Nephron (organoid): ENCODE measurements around the gene ERBB4.

Source experiments
- H3K27ac Mint-ChIP-seq, 3 experiments: 2 replicates each; pipeline ENCODE4 v1.8.0; 2020; ENCODE audit warnings: mixed read lengths in 3 of 3, mild to moderate bottlenecking in 2 of 3, moderate library complexity in 1 of 3
- H3K27me3 Mint-ChIP-seq: 2 replicates; pipeline ENCODE4 v1.8.0; 2021; ENCODE audit warnings: low read depth, mild to moderate bottlenecking, moderate library complexity, mixed read lengths
- H3K36me3 Mint-ChIP-seq: 2 replicates; pipeline ENCODE4 v1.8.0; 2020; ENCODE audit warnings: low read depth, mixed read lengths
- H3K4me1 Mint-ChIP-seq: 2 replicates; pipeline ENCODE4 v1.8.0; 2020; ENCODE audit warnings: mixed read lengths
- H3K4me3 Mint-ChIP-seq, 3 experiments: 2 replicates each; pipeline ENCODE4 v1.8.0; 2020; ENCODE audit warnings: mild to moderate bottlenecking in 3 of 3, mixed read lengths in 3 of 3, moderate library complexity in 2 of 3
- H3K9me3 Mint-ChIP-seq: 2 replicates; pipeline ENCODE4 v1.8.0; 2020; ENCODE audit warnings: mixed read lengths
- TF ChIP-seq, protein P1 (sequence below), 3 experiments: fragments of 200-600 bp; sonication (generic); IDR thresholded peaks; one replicate each; pipeline ENCODE4 v1.5.0; 2021; ENCODE audit warnings: antibody characterized with exemption in 3 of 3; ENCODE audit not compliant: unreplicated experiment in 3 of 3

Gene ERBB4

DNA sequence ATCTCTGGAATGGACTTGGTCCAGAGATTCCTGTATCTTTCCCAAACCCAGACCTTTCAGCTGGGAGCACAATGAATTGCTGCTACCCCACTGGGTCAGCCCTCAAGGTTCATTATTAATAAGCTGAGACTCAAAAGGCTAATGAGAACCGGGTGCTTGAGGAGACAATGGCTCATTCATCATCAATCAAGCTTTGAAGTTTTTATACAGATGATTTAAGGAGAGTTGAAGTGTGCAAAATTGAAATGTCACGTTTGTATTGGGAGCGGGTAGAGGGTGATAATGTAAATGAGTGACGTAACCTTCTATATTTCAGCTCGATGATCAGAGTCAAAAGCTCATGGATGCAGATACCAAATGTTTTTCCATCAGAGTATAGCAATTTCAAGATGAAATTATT, 744.9 kb downstream of the ERBB4 start:
- TF ChIP-seq, protein P1, sequence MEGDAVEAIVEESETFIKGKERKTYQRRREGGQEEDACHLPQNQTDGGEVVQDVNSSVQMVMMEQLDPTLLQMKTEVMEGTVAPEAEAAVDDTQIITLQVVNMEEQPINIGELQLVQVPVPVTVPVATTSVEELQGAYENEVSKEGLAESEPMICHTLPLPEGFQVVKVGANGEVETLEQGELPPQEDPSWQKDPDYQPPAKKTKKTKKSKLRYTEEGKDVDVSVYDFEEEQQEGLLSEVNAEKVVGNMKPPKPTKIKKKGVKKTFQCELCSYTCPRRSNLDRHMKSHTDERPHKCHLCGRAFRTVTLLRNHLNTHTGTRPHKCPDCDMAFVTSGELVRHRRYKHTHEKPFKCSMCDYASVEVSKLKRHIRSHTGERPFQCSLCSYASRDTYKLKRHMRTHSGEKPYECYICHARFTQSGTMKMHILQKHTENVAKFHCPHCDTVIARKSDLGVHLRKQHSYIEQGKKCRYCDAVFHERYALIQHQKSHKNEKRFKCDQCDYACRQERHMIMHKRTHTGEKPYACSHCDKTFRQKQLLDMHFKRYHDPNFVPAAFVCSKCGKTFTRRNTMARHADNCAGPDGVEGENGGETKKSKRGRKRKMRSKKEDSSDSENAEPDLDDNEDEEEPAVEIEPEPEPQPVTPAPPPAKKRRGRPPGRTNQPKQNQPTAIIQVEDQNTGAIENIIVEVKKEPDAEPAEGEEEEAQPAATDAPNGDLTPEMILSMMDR (IDR thresholded peaks at IDR 0.05; ENCODE audit: unreplicated experiment in 3 of 3) = no peak
- no peaks in the 10 kb centered on the region for H3K4me1 Mint-ChIP-seq
- no peak overlapping the region for H3K4me3 Mint-ChIP-seq
- H3K9me3 Mint-ChIP-seq = no peaks in the 10 kb centered on the region
- H3K36me3 Mint-ChIP-seq = no peaks in the 10 kb centered on the region
- no peaks in the 10 kb centered on the region for H3K27me3 Mint-ChIP-seq
- no peak overlapping the region for H3K27ac Mint-ChIP-seq

DNA sequence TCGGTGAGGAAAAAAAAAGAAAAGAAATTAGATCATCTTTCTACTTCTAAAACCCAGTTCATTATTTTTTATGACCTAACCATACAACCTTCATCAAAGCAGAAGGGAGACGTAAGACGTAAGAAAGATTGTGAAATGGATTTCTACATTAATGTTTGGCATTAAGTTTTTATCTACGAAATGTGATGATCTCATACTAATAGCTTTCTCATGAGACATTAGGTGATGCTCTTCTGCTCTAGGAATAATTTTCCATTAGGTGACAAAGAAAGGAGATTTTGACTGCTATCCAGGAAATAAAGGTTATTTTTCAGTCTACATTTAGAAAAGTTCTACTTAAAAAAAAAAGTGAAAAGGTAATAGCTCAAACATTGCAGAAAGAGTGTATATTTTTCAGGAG, 748.6 kb downstream of the ERBB4 start:
- Mint-ChIP-seq H3K9me3 (no peaks in the 10 kb centered on the region), H3K27me3 (no peaks in the 10 kb centered on the region), H3K27ac (no peak overlapping the region), H3K4me3 (no peak overlapping the region), H3K4me1 (no peaks in the 10 kb centered on the region), H3K36me3 (no peaks in the 10 kb centered on the region)
- TF ChIP-seq, protein P1 (IDR thresholded peaks at IDR 0.05; ENCODE audit: unreplicated experiment in 3 of 3) = no peak

DNA sequence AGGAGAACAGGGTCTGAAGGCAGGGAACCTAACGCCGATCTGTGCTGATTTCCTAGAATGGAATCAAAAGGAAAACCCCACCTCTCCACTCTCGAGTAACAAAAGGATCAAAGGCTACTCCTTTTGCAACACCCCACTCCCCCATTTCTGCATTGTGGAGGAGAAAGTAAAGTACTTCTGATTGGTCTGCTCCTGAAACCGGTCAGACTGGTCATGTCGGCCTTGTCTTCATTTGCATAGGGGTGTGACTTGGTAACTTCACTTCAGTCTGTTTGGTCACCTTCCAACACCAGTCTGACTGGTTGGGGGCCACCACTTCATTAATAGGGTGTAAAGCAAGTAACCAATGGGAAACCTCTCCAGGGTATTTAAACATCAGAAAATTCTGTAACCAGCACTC, 771.9 kb downstream of the ERBB4 start:
- Mint-ChIP-seq H3K4me3 (no peak overlapping the region), H3K4me1 (peaks cover 16% of the 10 kb centered on the region), H3K36me3 (peaks cover 18% of the 10 kb centered on the region), H3K9me3 (peaks cover 2% of the 10 kb centered on the region), H3K27me3 (no peaks in the 10 kb centered on the region), H3K27ac (peak overlapping the region in 2 of 3 experiments; percentile 46 to 62)
- TF ChIP-seq, protein P1 (IDR thresholded peaks at IDR 0.05; ENCODE audit: unreplicated experiment in 3 of 3) = no peak

DNA sequence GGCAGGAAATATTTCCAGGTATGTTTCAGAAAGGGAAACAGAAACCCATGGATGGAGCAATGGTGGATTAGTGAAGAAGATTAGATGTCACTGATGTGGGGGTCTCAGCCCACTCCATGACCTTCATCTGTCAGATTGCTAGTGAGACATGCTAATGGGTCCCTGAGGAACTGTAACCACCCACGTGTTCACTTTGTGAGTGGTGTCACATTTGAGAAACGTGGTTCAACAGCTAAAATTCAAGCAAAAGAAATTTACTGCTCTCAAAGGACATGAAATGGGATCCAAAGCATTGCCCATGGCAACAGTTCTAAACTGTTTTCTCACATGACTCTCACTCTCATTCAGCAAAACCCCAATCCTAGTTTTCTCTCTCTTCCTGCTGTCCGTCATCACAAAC, 776.1 kb downstream of the ERBB4 start:
- Mint-ChIP-seq H3K9me3 (no peaks in the 10 kb centered on the region), H3K36me3 (peaks cover 2% of the 10 kb centered on the region), H3K4me3 (no peak overlapping the region), H3K27me3 (no peaks in the 10 kb centered on the region), H3K4me1 (peaks cover 16% of the 10 kb centered on the region), H3K27ac (peak overlapping the region in 1 of 3 experiments; percentile 10)
- TF ChIP-seq, protein P1 (IDR thresholded peaks at IDR 0.05; ENCODE audit: unreplicated experiment in 3 of 3) = no peak

DNA sequence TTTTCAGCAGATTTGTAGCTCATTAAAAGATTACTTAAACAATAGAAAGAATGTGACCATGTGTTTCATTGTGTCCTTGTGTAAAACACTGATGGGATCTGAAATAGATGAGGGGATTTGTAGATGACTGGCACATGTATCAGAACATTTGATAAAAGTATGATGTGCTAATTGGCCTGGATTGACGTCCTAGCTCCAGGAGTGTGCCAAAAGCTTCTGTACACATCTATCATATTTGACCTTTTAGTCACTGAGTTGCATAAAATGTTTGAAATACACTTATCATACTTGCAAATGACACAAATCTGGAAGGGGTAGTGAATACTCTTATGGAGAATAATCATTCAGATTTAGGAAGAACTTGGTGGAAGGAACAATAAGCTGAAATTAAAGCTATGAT, 778.5 kb downstream of the ERBB4 start:
- H3K4me1 Mint-ChIP-seq = peaks cover 5% of the 10 kb centered on the region
- no peaks in the 10 kb centered on the region for H3K36me3 Mint-ChIP-seq
- H3K4me3 Mint-ChIP-seq = no peak overlapping the region
- H3K27ac Mint-ChIP-seq = no peak overlapping the region
- no peaks in the 10 kb centered on the region for H3K9me3 Mint-ChIP-seq
- TF ChIP-seq, protein P1 (IDR thresholded peaks at IDR 0.05; ENCODE audit: unreplicated experiment in 3 of 3) = no peak
- no peaks in the 10 kb centered on the region for H3K27me3 Mint-ChIP-seq

DNA sequence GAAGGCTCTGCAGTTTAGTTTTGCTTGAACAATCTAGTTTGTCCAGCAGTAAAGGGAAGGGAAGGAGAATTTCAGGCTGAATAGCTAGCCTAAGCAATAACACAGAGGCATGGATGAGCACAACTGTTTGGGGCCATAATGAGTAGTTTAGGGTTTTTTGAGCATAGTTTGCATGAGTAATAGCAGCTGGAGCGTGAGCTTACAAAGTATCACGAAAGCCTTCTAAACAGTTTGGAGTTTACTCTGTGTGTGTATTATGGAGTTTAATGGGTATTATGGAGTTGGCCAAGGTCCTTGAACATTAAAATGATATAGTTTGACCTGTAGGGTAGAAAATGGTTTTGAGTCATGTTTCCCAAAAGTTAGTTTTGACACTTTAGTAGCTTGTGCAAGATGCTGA, 782.3 kb downstream of the ERBB4 start:
- no peaks in the 10 kb centered on the region for H3K9me3 Mint-ChIP-seq
- no peaks in the 10 kb centered on the region for H3K27me3 Mint-ChIP-seq
- H3K27ac Mint-ChIP-seq = no peak overlapping the region
- no peaks in the 10 kb centered on the region for H3K36me3 Mint-ChIP-seq
- no peak overlapping the region for H3K4me3 Mint-ChIP-seq
- peaks cover 5% of the 10 kb centered on the region for H3K4me1 Mint-ChIP-seq
- TF ChIP-seq, protein P1 (IDR thresholded peaks at IDR 0.05; ENCODE audit: unreplicated experiment in 3 of 3) = no peak
